Upper lobe of right lung (tissue), 1 donor: ENCODE results near the gene BATF3. TPM values are rescaled to one million over a fixed set of nuclear protein-coding genes. Genes with fewer than 3 reads are reported as not detected.
"Not testable (repeated sequence)": the region's sequence is repeated elsewhere in the genome, so short reads cannot be mapped to it uniquely, and the experiment has no call there.

Source experiments
- ATAC-seq: fragments of 200-7000 bp; cut with Tn5 transposase; one replicate; pipeline ENCODE4 v1.9.1; 2020; ENCODE audit warnings: mild to moderate bottlenecking, moderate library complexity
- DNase-seq: peaks from one replicate; pipeline ENCODE4 v3.0.0-alpha.2; 2020
- H3K27ac ChIP-seq: fragments of 200-600 bp; one replicate; pipeline ENCODE4 v1.8.0; 2022
- H3K27me3 ChIP-seq: fragments of 200-600 bp; one replicate; pipeline ENCODE4 v1.8.0; 2022; ENCODE audit warnings: mild to moderate bottlenecking
- H3K36me3 ChIP-seq: fragments of 200-600 bp; one replicate; pipeline ENCODE4 v1.8.0; 2022
- H3K4me1 ChIP-seq: fragments of 200-600 bp; one replicate; pipeline ENCODE4 v1.8.0; 2022
- H3K4me3 ChIP-seq: fragments of 200-600 bp; one replicate; pipeline ENCODE4 v1.8.0; 2022; ENCODE audit warnings: mild to moderate bottlenecking
- H3K9me3 ChIP-seq: fragments of 200-600 bp; one replicate; pipeline ENCODE4 v1.8.0; 2022
- intact Hi-C: fragments of 100-400 bp; cut with DNase I; formaldehyde crosslinking; loops from one replicate; pipeline ENCODE4 v1.11.0; 2022
- total RNA-seq: library from RNA; stranded (reverse); fragmentation: NEBNext Ultra II Directional; extraction: Animal tissue kit (Norgen Biotek cat#: 25700); gene quantifications from one replicate; pipeline ENCODE4 v1.2.1, GENCODE V29; 2021
- TF ChIP-seq, protein P1 (sequence below): fragments of 200-600 bp; IDR thresholded peaks from one replicate; pipeline ENCODE4 v1.8.0; 2022; ENCODE audit warnings: antibody characterized with exemption
- donor health status: DM: no; HTN: yes; CAD: no; lungs with severe emphysema.

BATF3 gene
- total RNA-seq, 1 donor from 2014 or later, result 10.0 TPM

DNA sequence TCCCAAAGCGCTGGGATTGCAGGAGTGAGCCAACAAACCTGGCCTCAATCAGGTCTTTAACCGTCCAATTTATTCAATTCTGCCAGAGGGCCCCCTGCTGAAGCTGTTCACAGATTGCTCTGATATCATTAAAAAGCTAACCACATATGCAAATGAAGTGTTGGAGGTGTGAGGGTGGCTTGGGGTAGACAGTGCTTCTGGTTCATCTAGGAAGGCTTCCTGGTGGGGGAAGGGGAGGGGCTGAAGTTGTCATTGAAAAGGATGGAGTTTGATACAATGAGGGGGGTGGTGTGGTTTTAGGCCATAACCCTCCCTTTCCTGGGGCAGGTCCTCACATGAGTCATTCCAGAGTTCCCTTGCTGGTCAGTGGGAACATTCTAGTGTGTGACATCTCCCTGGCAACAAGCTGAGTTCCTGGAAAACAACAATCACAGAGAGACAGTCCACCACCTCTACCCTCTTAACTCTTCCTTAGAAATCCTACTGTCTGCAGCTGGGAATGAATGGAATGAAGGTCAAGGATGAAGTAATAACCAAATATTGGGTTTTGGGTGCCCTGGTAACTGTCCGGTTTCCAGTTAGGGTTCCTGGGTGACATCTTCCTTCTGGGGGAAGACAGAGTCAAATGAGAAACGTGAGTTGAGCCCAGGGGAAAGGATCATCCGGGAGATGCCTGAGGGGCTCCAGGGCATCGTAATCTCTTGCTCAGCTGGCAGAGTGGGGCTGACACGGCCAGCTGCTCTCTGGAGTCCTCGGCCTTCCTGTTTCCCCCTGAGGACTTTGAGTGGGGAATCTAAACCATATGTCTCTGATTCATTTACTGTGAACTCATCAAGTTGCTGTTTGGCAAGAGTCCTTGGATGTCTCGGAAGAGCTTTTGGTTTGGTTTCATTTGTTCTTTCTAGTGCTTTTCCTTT is 32.2 kb downstream of the BATF3 start:
- Histone ChIP-seq H3K9me3 (no peaks in the 10 kb centered on the region), H3K27ac (peak overlapping the region; percentile 87), H3K4me1 (peaks cover 24% of the 10 kb centered on the region), H3K27me3 (no peaks in the 10 kb centered on the region), H3K36me3 (no peaks in the 10 kb centered on the region), H3K4me3 (no peak overlapping the region)
- ATAC-seq, result peak; percentile 54
- intact Hi-C loops, result no loop called here
- no peak for DNase-seq
- TF ChIP-seq, protein P1, sequence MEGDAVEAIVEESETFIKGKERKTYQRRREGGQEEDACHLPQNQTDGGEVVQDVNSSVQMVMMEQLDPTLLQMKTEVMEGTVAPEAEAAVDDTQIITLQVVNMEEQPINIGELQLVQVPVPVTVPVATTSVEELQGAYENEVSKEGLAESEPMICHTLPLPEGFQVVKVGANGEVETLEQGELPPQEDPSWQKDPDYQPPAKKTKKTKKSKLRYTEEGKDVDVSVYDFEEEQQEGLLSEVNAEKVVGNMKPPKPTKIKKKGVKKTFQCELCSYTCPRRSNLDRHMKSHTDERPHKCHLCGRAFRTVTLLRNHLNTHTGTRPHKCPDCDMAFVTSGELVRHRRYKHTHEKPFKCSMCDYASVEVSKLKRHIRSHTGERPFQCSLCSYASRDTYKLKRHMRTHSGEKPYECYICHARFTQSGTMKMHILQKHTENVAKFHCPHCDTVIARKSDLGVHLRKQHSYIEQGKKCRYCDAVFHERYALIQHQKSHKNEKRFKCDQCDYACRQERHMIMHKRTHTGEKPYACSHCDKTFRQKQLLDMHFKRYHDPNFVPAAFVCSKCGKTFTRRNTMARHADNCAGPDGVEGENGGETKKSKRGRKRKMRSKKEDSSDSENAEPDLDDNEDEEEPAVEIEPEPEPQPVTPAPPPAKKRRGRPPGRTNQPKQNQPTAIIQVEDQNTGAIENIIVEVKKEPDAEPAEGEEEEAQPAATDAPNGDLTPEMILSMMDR, result no peak

DNA sequence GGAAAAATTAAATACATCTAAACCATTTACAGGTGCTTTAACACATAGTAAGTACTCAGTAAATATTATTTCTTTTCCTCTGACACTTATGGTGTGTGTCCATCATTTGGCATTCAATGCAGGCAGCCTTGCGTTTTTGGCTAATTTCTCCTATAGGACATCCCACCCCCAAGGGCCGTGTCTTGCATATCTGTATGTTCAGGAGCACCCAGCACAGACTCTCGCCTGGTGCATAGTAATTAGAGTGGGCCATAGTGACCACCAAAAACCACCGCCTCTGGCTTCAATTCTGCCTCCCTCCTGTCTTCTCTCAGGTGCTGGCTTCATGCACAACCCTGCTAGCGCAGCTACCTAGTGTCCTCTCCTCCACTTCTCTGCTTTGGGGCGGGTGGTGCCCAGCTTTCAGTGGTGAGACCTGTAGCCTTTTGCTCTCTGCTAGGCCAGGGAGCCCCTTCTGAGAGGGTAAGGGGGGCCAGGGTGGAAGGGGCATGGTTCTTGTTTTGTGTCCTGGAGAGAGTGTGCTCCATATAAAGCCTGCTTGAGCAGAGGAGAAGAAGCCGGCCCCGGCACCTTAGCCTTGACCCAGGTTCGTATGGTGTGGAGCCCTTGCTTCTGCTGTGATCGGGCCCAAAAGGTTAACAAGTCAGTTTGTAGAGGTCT is 33.4 kb downstream of the BATF3 start:
- no peak for ATAC-seq
- H3K4me3 ChIP-seq, result no peak overlapping the region
- intact Hi-C loops, result no loop called here

DNA sequence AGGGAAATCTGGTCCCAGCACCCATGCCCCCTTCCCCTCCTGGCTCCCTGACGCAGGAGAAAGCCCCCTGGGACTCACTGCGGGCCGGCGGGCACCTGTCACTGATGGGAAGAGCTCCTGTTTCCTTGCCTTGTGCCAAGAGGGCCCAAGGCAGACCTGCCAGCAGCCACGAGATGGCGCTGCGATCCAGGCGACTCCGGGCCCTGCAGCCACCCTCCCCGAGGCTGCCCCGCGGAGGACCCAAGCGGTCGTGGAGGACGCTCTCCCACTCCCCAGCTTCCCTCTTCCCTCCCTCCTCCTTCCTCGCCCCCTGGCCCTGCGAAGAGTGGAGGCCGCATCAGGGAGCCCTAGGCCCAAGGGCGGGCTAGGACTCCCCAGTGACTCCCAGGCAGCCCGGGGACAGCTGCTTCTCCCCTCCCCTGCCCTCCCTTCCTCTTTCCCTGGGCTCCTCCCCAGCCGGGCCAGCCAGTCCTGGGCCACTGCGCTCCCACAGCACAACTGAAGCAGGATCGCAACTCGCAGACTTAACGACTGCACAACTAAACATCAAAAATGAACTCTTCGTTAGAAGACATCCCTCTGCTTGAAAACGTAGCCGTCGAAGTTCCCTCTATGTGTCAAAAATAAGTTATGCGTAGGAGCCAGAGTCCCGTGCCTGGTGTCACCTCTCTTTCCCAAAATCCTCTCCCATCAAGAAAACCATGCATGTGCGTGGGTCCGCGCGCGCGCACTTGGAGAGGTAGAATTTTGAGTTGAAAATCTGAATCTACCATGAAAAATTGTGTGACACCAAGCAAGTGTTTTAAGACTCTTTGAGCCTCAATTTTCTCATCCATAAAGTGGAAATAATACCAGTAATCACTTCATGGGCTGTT is 34.2 kb downstream of the BATF3 start:
- DNase-seq (peak; percentile 93), ATAC-seq (peak; percentile 97)
- Histone ChIP-seq H3K4me3 (peak overlapping the region; percentile 58), H3K36me3 (no peaks in the 10 kb centered on the region), H3K9me3 (no peaks in the 10 kb centered on the region), H3K27me3 (no peaks in the 10 kb centered on the region), H3K4me1 (peaks cover 24% of the 10 kb centered on the region), H3K27ac (peak overlapping the region; percentile 70)
- TF ChIP-seq, protein P1, result peak; percentile 98
- intact Hi-C loops, result no loop called here

More for the DNA sequence above, 33.4 kb downstream of the BATF3 start:
- TF ChIP-seq, protein P1, result no peak
- Histone ChIP-seq H3K36me3 (no peaks in the 10 kb centered on the region), H3K4me1 (peaks cover 24% of the 10 kb centered on the region), H3K9me3 (no peaks in the 10 kb centered on the region), H3K27ac (no peak overlapping the region), H3K27me3 (no peaks in the 10 kb centered on the region)
- DNase-seq, result no peak

DNA sequence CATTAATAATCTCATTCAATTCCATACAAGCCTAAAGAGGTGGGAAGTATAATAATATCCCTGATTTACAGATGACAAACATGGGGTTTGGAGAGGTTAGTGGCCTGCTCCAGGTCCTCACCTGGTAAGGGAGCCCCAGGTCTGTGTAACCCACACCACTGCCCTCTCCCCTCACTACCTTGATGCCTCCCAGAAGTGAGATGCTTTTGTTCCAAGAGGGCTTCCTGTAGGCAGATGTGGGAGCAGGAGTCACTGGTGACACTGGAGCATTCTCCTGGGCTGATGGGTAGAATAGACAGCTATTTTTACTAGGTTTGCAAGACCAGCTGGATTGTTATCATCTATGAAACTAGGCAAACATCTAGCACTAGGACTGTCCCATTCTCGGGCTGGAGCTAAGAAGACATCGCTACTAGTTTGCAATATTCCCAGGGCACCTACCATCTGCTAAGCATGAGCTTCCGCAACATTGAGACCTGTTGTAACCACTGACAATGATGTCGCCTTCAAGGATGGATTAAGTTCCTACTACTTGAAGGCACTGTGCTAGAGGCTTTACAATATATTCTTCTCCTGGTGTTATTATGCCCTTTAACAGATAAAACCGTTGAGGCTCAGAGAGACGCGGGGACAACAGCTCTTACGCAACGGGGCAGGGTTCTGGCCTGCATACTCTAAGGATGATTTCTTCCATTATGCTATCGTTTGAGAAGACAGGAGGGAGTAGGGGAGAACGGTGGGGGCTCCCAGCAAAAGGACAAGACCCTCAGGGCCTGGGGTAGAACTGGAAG is 35.0 kb downstream of the BATF3 start:
- DNase-seq (no peak), ATAC-seq (no peak)
- H3K27ac ChIP-seq, result no peak overlapping the region
- H3K4me1 ChIP-seq, result peaks cover 24% of the 10 kb centered on the region
- TF ChIP-seq, protein P1, result no peak
- no peaks in the 10 kb centered on the region for H3K36me3 ChIP-seq
- no peaks in the 10 kb centered on the region for H3K9me3 ChIP-seq
- no peaks in the 10 kb centered on the region for H3K27me3 ChIP-seq
- H3K4me3 ChIP-seq, result no peak overlapping the region
- intact Hi-C loops, result no loop called here

DNA sequence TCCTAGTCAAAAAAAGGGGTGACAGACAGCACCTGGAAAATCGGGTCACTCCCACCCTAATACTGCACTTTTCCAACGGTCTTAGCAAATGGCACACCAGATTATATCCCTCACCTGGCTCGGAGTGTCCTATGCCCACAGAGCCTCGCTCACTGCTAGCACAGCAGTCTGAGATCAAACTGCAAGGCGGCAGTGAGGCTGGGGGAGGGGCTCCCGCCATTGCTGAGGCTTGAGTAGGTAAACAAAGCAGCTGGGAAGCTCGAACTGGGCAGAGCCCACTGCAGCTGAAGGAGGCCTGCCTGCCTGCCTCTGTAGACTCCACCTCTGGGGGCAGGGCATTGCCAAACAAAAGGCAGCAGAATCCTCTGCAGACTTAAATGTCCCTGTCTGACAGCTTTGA is 41.4 kb downstream of the BATF3 start:
- H3K4me1 ChIP-seq, H3K27ac ChIP-seq, ATAC-seq, DNase-seq, intact Hi-C loops, H3K27me3 ChIP-seq, H3K4me3 ChIP-seq, H3K36me3 ChIP-seq, H3K9me3 ChIP-seq: not testable (repeated sequence)
